Measurements from ENCODE around the gene ZNF608. TPM values are rescaled to one million over a fixed set of nuclear protein-coding genes. Genes with fewer than 3 reads are reported as not detected.

Gene ZNF608
- total RNA-seq, 1 donor from 2014 or later: 15.4 TPM

DNA sequence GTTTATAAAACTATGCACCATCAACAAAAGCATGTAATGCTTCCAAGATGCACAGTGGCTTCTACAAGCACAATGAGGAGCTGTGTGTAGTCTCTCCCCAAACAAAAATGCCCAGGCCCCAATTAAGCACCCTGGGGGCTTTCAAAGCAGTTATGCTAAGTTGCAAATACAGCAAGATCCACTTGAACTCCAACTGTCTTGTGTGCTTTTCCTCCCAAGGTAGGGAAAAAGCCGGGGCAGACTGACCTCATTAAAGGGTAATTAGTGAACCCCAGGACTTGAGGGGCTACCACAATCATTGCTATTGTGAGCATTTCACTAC is 13.1 kb downstream of the ZNF608 start:
- Histone ChIP-seq H3K27ac (no peak overlapping the region), H3K4me1 (no peaks in the 10 kb centered on the region), H3K27me3 (no peaks in the 10 kb centered on the region), H3K9me3 (no peaks in the 10 kb centered on the region), H3K36me3 (no peaks in the 10 kb centered on the region), H3K4me3 (no peak overlapping the region)
- no peak for TF ChIP-seq CTCF (IDR thresholded peaks at IDR 0.05)
- intact Hi-C loops (cut with DNase I): no loop called here
- DNase-seq (ENCODE audit: low spot score in 2 of 2): no peak

- intact Hi-C loops (cut with DNase I): no loop called here
- Histone ChIP-seq H3K4me1 (no peaks in the 10 kb centered on the region), H3K4me3 (no peak overlapping the region), H3K9me3 (no peaks in the 10 kb centered on the region), H3K27ac (no peak overlapping the region), H3K36me3 (no peaks in the 10 kb centered on the region), H3K27me3 (no peaks in the 10 kb centered on the region)
- no peak for TF ChIP-seq CTCF (IDR thresholded peaks at IDR 0.05)
- DNase-seq (ENCODE audit: low spot score in 2 of 2): no peak
Observed at GRCh38 chr5:124732428-124733328, 13.8 kb downstream of the ZNF608 start.

GRCh38 chr5:124730381-124730780 is 16.1 kb downstream of the ZNF608 start:
- no peaks in the 10 kb centered on the region for H3K4me1 ChIP-seq

DNA sequence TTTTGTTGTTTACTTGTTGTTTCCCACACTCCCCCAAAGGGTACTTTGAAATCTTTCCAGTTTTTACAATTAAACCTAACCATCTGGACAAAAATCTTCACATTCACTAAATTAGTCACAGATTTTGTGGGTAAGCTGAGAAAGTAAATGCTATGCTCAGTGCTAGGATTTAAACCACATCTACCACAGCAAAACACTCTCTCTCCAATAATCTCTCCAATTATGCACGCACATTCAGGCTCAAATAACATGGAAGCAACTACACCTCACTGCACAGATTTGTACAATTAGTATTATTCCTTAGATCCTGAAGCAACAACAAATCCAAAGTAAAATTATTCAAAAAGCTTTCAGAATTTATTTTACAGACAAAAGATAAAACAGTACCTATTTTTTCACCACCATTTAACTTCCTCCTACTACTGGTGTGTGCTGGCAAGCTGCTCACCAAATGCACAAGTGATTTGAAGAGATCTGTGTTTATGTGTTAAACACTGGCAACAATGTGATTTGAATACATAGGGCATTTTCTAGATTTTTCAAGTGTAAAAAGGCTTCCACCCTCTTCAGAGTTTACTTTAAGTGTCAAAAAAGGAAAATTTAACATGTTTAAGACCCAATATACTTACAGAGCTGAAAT is 16.6 kb downstream of the ZNF608 start:
- Histone ChIP-seq H3K4me1 (no peaks in the 10 kb centered on the region), H3K27ac (no peak overlapping the region)
- intact Hi-C loops (cut with DNase I): no loop called here

More at GRCh38 chr5:124730381-124730780, 16.1 kb downstream of the ZNF608 start:
- no peaks in the 10 kb centered on the region for H3K36me3 ChIP-seq
- intact Hi-C loops (cut with DNase I): no loop called here
- no peaks in the 10 kb centered on the region for H3K9me3 ChIP-seq
- no peaks in the 10 kb centered on the region for H3K27me3 ChIP-seq
- no peak overlapping the region for H3K27ac ChIP-seq
- DNase-seq (ENCODE audit: low spot score in 2 of 2): no peak
- no peak for TF ChIP-seq CTCF (IDR thresholded peaks at IDR 0.05)
- no peak overlapping the region for H3K4me3 ChIP-seq

GRCh38 chr5:124728968-124729332 is 17.5 kb downstream of the ZNF608 start:
- H3K27ac ChIP-seq: no peak overlapping the region
- no peak for DNase-seq (ENCODE audit: low spot score in 2 of 2)
- H3K36me3 ChIP-seq: no peaks in the 10 kb centered on the region
- no peak overlapping the region for H3K4me3 ChIP-seq
- H3K9me3 ChIP-seq: no peaks in the 10 kb centered on the region
- H3K27me3 ChIP-seq: no peaks in the 10 kb centered on the region
- H3K4me1 ChIP-seq: no peaks in the 10 kb centered on the region
- intact Hi-C loops (cut with DNase I): no loop called here
- TF ChIP-seq CTCF (IDR thresholded peaks at IDR 0.05): no peak

More for the DNA sequence above, 16.6 kb downstream of the ZNF608 start:
- no peak for TF ChIP-seq CTCF (IDR thresholded peaks at IDR 0.05)
- Histone ChIP-seq H3K4me3 (no peak overlapping the region), H3K27me3 (no peaks in the 10 kb centered on the region), H3K9me3 (no peaks in the 10 kb centered on the region), H3K36me3 (no peaks in the 10 kb centered on the region)
- DNase-seq (ENCODE audit: low spot score in 2 of 2): no peak
